B cell (primary cell): ENCODE data around the gene VCL.

Experiments
- EZH2 ChIP-seq: IDR thresholded peaks from 2 replicates; pipeline ENCODE4 v1.6.1; 2012; ENCODE audit warnings: borderline replicate concordance, low read depth, mild to moderate bottlenecking, moderate library complexity, low read length; ENCODE audit not compliant: insufficient read depth, poor library complexity, severe bottlenecking
- TF ChIP-seq, protein P1 (sequence below): fragments of 200-600 bp; IDR thresholded peaks from one replicate; pipeline ENCODE4 v1.8.0; 2022; ENCODE audit warnings: antibody characterized with exemption, mild to moderate bottlenecking

- TF ChIP-seq, protein P1, sequence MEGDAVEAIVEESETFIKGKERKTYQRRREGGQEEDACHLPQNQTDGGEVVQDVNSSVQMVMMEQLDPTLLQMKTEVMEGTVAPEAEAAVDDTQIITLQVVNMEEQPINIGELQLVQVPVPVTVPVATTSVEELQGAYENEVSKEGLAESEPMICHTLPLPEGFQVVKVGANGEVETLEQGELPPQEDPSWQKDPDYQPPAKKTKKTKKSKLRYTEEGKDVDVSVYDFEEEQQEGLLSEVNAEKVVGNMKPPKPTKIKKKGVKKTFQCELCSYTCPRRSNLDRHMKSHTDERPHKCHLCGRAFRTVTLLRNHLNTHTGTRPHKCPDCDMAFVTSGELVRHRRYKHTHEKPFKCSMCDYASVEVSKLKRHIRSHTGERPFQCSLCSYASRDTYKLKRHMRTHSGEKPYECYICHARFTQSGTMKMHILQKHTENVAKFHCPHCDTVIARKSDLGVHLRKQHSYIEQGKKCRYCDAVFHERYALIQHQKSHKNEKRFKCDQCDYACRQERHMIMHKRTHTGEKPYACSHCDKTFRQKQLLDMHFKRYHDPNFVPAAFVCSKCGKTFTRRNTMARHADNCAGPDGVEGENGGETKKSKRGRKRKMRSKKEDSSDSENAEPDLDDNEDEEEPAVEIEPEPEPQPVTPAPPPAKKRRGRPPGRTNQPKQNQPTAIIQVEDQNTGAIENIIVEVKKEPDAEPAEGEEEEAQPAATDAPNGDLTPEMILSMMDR = no peak
- TF ChIP-seq EZH2 = no peak
These were observed 13.9 kb downstream of the VCL start for GRCh38 chr10:74011770-74012169.
